GM12864 (cell line): ENCODE results near the gene GALNS.

Experiments
- DNase-seq: peaks from one replicate; pipeline ENCODE4 v3.0.0-alpha.2; 2011; ENCODE audit warnings: low read depth
- H3K4me3 ChIP-seq: 2 replicates; pipeline ENCODE4 v1.5.1; 2011; ENCODE audit warnings: mild to moderate bottlenecking, low read depth, low read length, control low read depth
- TF ChIP-seq, protein P1 (sequence below): IDR thresholded peaks from 2 replicates; pipeline ENCODE4 v1.5.1; 2011; ENCODE audit warnings: low read depth, mild to moderate bottlenecking, moderate library complexity, low read length, control low read depth, inconsistent platforms; ENCODE audit errors: missing control alignments

GALNS gene

DNA sequence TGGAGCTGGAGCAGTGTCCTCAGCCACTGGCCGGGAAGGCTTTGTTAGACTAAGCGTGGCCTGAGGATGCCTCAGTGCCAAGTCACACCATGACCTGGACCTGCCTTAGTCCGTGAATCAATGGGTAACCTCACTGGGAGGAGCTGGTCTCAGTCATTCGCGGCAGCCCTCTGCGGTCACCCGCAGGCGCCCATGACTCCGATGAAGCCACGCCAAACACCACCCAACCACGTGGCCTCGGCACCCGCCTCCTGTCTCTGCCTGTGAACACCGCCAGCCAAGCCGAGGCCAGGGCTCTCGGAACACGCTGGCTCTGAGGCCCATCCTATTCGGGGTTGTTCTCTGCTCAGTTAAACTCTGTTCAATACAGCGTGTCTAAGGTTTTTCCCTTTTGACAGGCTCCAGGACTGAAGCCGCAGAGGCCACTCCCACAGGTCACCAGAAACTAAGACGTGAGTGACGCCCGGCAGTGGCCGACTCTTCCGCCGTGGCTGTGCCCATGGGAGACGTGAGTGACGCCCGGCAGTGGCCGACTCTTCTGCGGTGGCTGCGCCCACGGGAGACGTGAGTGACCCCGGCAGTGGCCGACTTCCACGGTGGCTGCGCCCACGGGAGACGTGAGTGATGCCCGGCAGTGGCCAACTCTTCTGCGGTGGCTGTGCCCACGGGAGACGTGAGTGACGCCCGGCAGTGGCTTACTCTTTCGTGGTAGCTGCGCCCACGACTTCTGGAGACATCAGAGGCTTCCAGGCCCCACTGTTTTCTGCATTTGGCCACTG, 26.6 kb upstream of the GALNS start:
- DNase-seq, result no peak
- no peak overlapping the region for H3K4me3 ChIP-seq
- TF ChIP-seq, protein P1, sequence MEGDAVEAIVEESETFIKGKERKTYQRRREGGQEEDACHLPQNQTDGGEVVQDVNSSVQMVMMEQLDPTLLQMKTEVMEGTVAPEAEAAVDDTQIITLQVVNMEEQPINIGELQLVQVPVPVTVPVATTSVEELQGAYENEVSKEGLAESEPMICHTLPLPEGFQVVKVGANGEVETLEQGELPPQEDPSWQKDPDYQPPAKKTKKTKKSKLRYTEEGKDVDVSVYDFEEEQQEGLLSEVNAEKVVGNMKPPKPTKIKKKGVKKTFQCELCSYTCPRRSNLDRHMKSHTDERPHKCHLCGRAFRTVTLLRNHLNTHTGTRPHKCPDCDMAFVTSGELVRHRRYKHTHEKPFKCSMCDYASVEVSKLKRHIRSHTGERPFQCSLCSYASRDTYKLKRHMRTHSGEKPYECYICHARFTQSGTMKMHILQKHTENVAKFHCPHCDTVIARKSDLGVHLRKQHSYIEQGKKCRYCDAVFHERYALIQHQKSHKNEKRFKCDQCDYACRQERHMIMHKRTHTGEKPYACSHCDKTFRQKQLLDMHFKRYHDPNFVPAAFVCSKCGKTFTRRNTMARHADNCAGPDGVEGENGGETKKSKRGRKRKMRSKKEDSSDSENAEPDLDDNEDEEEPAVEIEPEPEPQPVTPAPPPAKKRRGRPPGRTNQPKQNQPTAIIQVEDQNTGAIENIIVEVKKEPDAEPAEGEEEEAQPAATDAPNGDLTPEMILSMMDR, result no peak

DNA sequence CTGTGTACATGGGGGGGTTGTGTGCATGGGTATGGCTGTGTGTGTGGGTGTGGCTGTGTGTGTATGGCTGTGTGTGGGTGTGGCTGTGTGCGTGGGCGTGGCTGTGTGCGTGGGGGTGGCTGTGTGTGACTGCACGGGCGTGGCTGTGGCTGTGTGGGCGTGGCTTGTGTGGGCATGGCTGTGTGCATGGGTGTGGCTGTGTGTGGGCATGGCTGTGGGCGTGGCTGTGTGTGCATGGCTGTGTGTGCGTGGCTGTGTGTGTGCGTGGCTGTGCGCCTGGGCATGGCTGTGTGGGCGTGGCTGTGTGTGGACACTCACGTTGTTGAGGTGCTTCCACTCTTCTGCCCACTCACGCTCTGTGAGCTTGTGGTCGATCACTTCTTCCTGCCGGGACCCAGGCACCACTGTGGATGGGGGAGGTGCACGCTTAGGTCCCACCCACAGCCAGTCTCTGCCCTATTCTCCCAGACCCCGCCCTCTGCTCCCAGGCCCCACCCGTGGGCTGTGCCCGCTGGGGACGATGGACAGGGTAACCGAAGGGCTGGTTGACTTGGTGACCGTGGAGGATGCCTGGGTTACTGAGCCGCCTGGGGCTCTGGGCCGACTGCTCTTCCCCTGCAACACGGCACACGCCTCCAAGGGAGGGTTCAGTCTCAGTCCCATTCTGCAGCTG, 25.7 kb upstream of the GALNS start:
- TF ChIP-seq, protein P1, result no peak
- peak; percentile 10 for DNase-seq
- H3K4me3 ChIP-seq, result no peak overlapping the region

DNA sequence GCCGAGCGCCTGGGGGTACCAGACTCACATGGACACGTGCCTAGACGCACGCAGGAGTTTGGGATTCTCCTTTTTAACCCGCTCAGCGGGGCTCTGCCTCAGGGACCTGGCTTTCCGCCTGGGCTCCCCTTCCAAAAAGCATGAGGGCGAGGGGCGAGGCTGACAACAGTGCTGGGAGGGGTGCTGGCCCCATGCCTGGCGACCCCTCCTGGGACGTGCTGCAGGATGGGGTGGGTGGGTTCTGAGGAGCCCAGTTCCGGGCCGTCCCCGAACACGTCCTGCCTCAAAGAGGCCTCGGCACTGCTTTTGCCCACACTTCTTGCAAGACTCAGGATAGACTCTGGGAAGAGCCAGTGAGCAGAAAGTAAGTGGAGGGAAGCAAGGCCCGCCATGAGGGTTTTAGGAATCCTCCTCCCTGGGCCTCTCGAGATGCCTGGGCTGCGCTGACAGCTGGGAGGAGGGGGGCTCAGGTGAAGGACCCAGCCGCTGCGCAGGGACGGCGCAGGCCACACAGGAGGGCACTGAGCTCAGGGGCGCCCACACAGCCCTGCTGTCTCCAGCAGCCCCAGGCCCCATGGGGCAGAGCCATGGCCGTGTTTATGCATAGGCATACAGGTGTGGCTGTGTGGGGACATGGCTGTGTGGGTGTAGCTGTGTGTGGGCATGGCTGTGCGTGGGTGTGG, 25.1 kb upstream of the GALNS start:
- no peak for DNase-seq
- H3K4me3 ChIP-seq, result no peak overlapping the region
- TF ChIP-seq, protein P1, result no peak

DNA sequence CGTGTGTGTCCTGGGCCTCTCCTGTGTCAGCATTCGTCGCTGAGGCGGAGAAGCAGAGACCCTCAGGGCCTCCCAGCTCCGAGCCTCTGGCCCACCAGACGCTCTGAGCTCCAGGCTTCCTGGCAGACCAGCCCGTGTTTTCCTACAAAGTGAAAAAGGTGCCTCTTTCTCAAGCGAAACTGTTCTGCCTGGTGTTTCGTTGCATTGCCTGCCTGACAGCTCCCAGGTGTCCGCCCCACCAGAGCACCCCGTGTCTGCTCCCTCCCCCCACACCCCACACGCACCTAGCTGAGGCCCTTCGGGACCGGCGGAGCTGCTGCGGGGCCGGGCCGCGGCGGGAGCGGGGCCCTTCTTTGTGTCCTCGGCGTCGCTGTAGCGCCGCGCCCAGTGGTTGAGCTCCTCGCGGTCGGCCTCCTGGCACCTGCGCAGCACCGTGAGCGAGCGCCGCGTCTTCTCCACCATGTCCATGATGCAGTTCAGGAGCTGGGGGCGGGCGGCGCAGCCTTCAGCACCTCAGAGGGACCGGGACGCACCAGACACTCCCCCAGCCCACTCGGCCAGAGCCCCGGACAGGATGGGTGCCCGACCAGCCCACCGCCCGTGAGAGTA, 24.4 kb upstream of the GALNS start:
- TF ChIP-seq, protein P1, result no peak
- DNase-seq, result no peak
- no peak overlapping the region for H3K4me3 ChIP-seq

DNA sequence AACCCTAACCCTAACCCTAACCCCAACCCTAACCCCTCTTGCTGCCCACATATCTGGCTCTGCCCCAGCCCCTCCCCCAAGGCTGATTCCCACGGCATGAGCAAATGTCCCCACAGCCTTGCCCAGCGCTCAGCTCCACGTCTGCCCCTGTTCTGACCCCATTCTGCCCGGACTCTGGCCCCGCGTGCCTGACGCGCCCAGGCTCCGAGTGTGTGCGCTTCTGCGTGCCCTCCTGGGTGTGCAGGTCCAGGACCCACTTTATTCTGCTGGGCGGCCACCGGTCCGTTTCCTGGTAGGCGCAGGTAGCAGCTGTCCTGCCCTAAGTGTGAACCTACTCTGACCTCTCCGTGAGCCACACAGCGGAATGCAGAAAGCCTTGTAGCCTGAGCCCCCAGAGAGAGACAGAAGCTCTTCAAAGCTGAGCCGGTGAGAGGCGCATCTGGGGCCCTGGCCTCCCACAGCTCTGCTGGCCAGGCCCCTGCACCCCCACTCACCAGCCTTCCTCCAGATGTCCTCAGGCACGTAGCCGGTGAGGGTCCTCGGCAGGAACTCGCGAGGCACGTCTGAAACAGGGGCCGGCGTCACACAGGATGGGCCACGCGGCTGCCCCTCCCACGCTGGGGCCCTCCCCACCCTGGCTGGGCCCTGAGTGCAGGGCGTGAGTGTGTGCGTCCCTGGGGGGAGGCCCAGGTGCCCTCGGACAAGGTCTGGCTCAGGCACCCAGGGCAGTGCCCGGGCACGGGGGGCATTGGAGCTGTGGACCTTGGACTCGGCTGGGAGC, 23.7 kb upstream of the GALNS start:
- no peak for DNase-seq
- TF ChIP-seq, protein P1, result no peak
- H3K4me3 ChIP-seq, result no peak overlapping the region

DNA sequence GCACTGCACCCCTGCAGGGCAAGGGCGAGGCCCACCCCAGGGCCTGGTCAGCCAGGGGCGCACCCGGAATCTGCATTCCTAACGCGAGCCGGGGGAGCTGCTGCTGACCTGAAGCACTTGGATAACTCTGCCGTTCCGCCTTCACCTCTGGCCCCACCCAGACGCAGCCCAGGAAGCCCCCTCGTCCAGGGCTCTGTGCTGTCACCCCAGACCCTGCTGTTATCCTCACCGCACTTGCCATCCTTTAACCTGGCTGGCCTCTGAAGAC, 23.0 kb upstream of the GALNS start:
- no peak for DNase-seq
- H3K4me3 ChIP-seq, result no peak overlapping the region
- TF ChIP-seq, protein P1, result no peak
